H7 (cell line): ENCODE measurements around the gene ZBTB7C. TPM values are rescaled to one million over a fixed set of nuclear protein-coding genes. Genes with fewer than 3 reads are reported as not detected.

Experiments used
- DNase-seq: peaks from one replicate; pipeline ENCODE4 v3.0.0; 2012
- H3K27me3 ChIP-seq: 2 replicates; pipeline ENCODE4 v1.6.0; 2011; ENCODE audit warnings: mild to moderate bottlenecking, low read length; ENCODE audit not compliant: control insufficient read depth, insufficient read depth
- H3K36me3 ChIP-seq: replicated peaks from 2 replicates; pipeline ENCODE4 v1.5.1; 2011; ENCODE audit warnings: low read length; ENCODE audit not compliant: control insufficient read depth, insufficient read depth
- H3K4me3 ChIP-seq: 2 replicates; pipeline ENCODE4 v1.5.1; 2011; ENCODE audit warnings: low read depth, mild to moderate bottlenecking, control low read depth, low read length, moderate library complexity; ENCODE audit not compliant: insufficient read depth
- total RNA-seq: library from RNA; depleted of rRNA; stranded (reverse); fragments of >200 nt; shearing (Covaris generic); gene quantifications from 2 replicates; pipeline ENCODE4 v1.2.3, GENCODE V29; 2014

Gene ZBTB7C
- total RNA-seq, 1 experiment from 2014 or later, result 0.38 TPM

- no peak for DNase-seq
- Histone ChIP-seq H3K36me3 (no peaks in the 10 kb centered on the region), H3K4me3 (no peak overlapping the region), H3K27me3 (peaks cover 2% of the 10 kb centered on the region; the same call in 1 of the 2 replicates)
Observed at GRCh38 chr18:48218285-48219022, 190.7 kb downstream of the ZBTB7C start.

GRCh38 chr18:48217258-48218250 is 191.6 kb downstream of the ZBTB7C start:
- no peak overlapping the region for H3K4me3 ChIP-seq
- DNase-seq, result no peak
- H3K36me3 ChIP-seq, result no peaks in the 10 kb centered on the region
- peaks cover 2% of the 10 kb centered on the region; the same call in 1 of the 2 replicates for H3K27me3 ChIP-seq

- no peak overlapping the region for H3K4me3 ChIP-seq
- DNase-seq, result no peak
- no peaks in the 10 kb centered on the region for H3K27me3 ChIP-seq
- H3K36me3 ChIP-seq, result no peaks in the 10 kb centered on the region
Observed at GRCh38 chr18:48216639-48217257, 192.4 kb downstream of the ZBTB7C start.

GRCh38 chr18:48215876-48216638 is 193.1 kb downstream of the ZBTB7C start:
- no peak for DNase-seq
- Histone ChIP-seq H3K27me3 (no peaks in the 10 kb centered on the region), H3K4me3 (no peak overlapping the region), H3K36me3 (no peaks in the 10 kb centered on the region)

- H3K27me3 ChIP-seq, result no peaks in the 10 kb centered on the region
- DNase-seq, result no peak
Observed at GRCh38 chr18:48213791-48214190, 195.4 kb downstream of the ZBTB7C start.

GRCh38 chr18:48208432-48209140 is 200.6 kb downstream of the ZBTB7C start:
- Histone ChIP-seq H3K36me3 (no peaks in the 10 kb centered on the region), H3K27me3 (no peaks in the 10 kb centered on the region), H3K4me3 (no peak overlapping the region)
- DNase-seq, result no peak

More at GRCh38 chr18:48213791-48214190, 195.4 kb downstream of the ZBTB7C start:
- Histone ChIP-seq H3K36me3 (no peaks in the 10 kb centered on the region), H3K4me3 (no peak overlapping the region)

GRCh38 chr18:48207733-48208132 is 201.4 kb downstream of the ZBTB7C start:
- Histone ChIP-seq H3K36me3 (no peaks in the 10 kb centered on the region), H3K4me3 (no peak overlapping the region), H3K27me3 (no peaks in the 10 kb centered on the region)
- DNase-seq, result no peak

- H3K4me3 ChIP-seq, result no peak overlapping the region
- H3K27me3 ChIP-seq, result no peaks in the 10 kb centered on the region; the same call in 1 of the 2 replicates
- no peak for DNase-seq
- no peaks in the 10 kb centered on the region for H3K36me3 ChIP-seq
Observed at GRCh38 chr18:48206887-48207286, 202.3 kb downstream of the ZBTB7C start.

- Histone ChIP-seq H3K4me3 (no peak overlapping the region), H3K36me3 (no peaks in the 10 kb centered on the region), H3K27me3 (no peaks in the 10 kb centered on the region; the same call in 1 of the 2 replicates)
- no peak for DNase-seq
Observed at GRCh38 chr18:48203961-48204666, 205.1 kb downstream of the ZBTB7C start.

- no peaks in the 10 kb centered on the region for H3K36me3 ChIP-seq
- DNase-seq, result no peak
- no peak overlapping the region for H3K4me3 ChIP-seq
- H3K27me3 ChIP-seq, result no peaks in the 10 kb centered on the region; the same call in 1 of the 2 replicates
Observed at GRCh38 chr18:48203288-48203945, 205.8 kb downstream of the ZBTB7C start.

- no peak for DNase-seq
- Histone ChIP-seq H3K27me3 (no peaks in the 10 kb centered on the region; the same call in 1 of the 2 replicates), H3K4me3 (no peak overlapping the region), H3K36me3 (no peaks in the 10 kb centered on the region)
Observed at GRCh38 chr18:48202350-48203260, 206.6 kb downstream of the ZBTB7C start.

- DNase-seq, result no peak
- Histone ChIP-seq H3K36me3 (no peaks in the 10 kb centered on the region), H3K27me3 (no peaks in the 10 kb centered on the region; the same call in 1 of the 2 replicates), H3K4me3 (no peak overlapping the region)
Observed at GRCh38 chr18:48202006-48202348, 207.2 kb downstream of the ZBTB7C start.
